GM19025 (cell line): ENCODE data around the gene OSGIN1.

Source experiments
- ATAC-seq: cut with Tn5 transposase; IDR thresholded peaks from one replicate; pipeline ENCODE4 v1.9.1; 2021; ENCODE audit warnings: mild to moderate bottlenecking, low read depth, moderate library complexity; ENCODE audit not compliant: unreplicated experiment

The OSGIN1 gene

GRCh38 chr16:83995754-83996153, 42.7 kb downstream of the OSGIN1 start:
- ATAC-seq, result no peak

GRCh38 chr16:83996481-83997252, 43.6 kb downstream of the OSGIN1 start:
- no peak for ATAC-seq

- no peak for ATAC-seq
Measured at GRCh38 chr16:83998091-83998490, 45.1 kb downstream of the OSGIN1 start.

- no peak for ATAC-seq
Measured at GRCh38 chr16:84000989-84001642, 48.1 kb downstream of the OSGIN1 start.

GRCh38 chr16:84001726-84002125, 48.7 kb downstream of the OSGIN1 start:
- ATAC-seq, result no peak

GRCh38 chr16:84003038-84003437, 50.0 kb downstream of the OSGIN1 start:
- no peak for ATAC-seq

- ATAC-seq, result no peak
Measured at GRCh38 chr16:84004442-84004841, 51.4 kb downstream of the OSGIN1 start.

GRCh38 chr16:84005391-84005790, 52.4 kb downstream of the OSGIN1 start:
- no peak for ATAC-seq

- no peak for ATAC-seq
Measured at GRCh38 chr16:84007520-84007919, 54.5 kb downstream of the OSGIN1 start.

- ATAC-seq, result no peak
Measured at GRCh38 chr16:84007965-84008364, 54.9 kb downstream of the OSGIN1 start.

- no peak for ATAC-seq
Measured at GRCh38 chr16:84009282-84009681, 56.2 kb downstream of the OSGIN1 start.

- ATAC-seq, result peak; percentile 62
Measured at GRCh38 chr16:84013787-84014569, 60.9 kb downstream of the OSGIN1 start.

GRCh38 chr16:84014570-84015327, 61.7 kb downstream of the OSGIN1 start:
- ATAC-seq, result no peak

GRCh38 chr16:84015399-84015798, 62.4 kb downstream of the OSGIN1 start:
- ATAC-seq, result no peak
